Omental fat pad (tissue), 4 donors: Measurements from ENCODE around the gene GALNT18. TPM values are rescaled to one million over a fixed set of nuclear protein-coding genes. Genes with fewer than 3 reads are reported as not detected.

Experiments
- ATAC-seq: fragments of 150-250 bp; one replicate; pipeline ENCODE4 v1.9.1; 2016; ENCODE audit warnings: mild to moderate bottlenecking, moderate library complexity; ENCODE audit not compliant: low FRiP score
- DNase-seq: peaks from one replicate; pipeline ENCODE4 v3.0.0-alpha.2; 2019; ENCODE audit warnings: low spot score
- CTCF ChIP-seq, 3 donors: fragments of 450-650 bp; IDR thresholded peaks; one replicate each; pipeline ENCODE4 v1.5.1; 2016 to 2017; ENCODE audit warnings: antibody characterized with exemption in 3 of 3, mild to moderate bottlenecking in 3 of 3, moderate library complexity in 2 of 3
- total RNA-seq, 4 donors: library from RNA; depleted of rRNA; stranded (reverse); fragments of >200 nt; gene quantifications; one replicate each; pipeline ENCODE4 v1.1.0, GENCODE V29; 2016

The GALNT18 gene
- total RNA-seq, 4 donors from 2014 or later, result 21.0 to 47.4 (median 35.7) TPM

- TF ChIP-seq CTCF (IDR thresholded peaks at IDR 0.05), result no peak
- no peak for DNase-seq
- no peak for ATAC-seq
Measured at GRCh38 chr11:11428714-11429113, 193.1 kb downstream of the GALNT18 start.

GRCh38 chr11:11427542-11427941, 194.3 kb downstream of the GALNT18 start:
- DNase-seq (no peak), ATAC-seq (no peak)
- no peak for TF ChIP-seq CTCF (IDR thresholded peaks at IDR 0.05)

DNA sequence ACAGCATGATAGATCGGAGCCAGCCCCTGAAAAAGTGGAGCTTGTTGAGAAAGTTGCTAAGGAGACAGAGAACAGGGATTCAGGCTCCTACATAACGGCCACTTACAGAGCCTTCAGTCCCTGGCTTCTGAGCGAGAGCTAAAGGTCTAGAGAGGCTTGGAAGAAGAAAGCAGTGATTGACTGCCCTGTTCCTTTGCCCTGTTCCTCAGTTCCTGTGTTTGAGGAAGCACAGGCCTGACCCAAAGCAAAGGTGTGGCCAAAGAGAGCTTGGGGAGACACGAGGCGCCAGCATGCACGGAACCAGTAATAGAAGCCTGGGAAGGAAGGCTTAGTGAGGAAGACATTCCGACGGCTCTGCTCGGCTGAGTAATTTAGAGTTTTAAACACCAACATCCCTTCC, 194.7 kb downstream of the GALNT18 start:
- DNase-seq (no peak), ATAC-seq (no peak)
- no peak for TF ChIP-seq CTCF (IDR thresholded peaks at IDR 0.05)

DNA sequence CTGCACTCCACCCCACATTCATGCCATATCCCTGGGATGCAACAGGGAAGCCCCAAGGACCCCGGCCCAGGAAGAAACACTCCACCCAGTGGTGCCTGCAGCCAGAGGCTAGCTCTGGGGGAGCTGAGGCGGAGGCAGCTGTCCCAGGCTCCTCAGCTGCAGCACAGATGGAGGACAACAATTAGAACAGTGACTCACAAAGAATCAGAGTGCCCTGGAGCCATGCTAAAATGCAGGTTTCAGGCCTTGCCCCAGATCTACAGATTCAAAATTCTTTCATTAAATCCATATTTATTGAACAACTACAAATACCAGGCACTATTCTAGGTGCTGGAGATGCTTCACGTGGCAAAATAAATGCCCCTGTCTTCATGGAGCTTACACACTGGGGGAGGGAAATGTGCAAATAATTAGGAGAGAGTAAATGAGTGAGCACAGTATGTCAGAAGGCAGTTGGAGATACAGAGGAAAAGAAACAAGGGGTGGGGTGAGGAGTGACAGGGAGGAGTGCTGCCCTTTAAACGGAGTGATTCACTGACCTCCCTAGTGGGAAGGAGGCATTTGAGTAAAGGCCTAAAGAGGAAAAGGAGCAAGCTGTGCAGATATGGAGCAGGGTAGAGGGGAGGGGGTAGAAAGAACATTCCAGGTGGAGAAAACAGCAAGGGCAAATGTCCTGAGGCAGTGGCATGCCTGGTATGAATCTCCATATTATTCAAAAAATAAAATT, 195.4 kb downstream of the GALNT18 start:
- no peak for DNase-seq
- no peak for TF ChIP-seq CTCF (IDR thresholded peaks at IDR 0.05)
- no peak for ATAC-seq

DNA sequence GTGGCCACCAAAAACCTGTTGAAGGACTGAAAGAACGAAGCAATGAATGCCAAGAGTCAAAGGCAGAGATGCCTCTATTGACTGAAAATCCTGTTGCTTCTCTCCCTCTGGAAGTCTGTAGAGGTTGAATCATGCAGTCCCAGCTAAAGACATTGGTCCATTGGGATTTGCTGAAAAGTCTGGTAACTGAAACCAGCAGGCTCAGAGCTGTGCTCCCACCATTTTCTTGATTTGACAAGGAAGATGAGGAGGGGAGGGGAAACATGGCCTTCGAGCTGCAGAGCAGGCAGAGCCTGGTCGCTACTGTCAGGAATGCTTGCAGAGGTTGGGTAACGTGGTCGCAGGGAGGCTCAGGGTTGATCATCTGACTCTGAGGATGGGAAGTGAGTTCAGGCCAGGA, 196.0 kb downstream of the GALNT18 start:
- DNase-seq, result no peak
- no peak for TF ChIP-seq CTCF (IDR thresholded peaks at IDR 0.05)
- no peak for ATAC-seq

DNA sequence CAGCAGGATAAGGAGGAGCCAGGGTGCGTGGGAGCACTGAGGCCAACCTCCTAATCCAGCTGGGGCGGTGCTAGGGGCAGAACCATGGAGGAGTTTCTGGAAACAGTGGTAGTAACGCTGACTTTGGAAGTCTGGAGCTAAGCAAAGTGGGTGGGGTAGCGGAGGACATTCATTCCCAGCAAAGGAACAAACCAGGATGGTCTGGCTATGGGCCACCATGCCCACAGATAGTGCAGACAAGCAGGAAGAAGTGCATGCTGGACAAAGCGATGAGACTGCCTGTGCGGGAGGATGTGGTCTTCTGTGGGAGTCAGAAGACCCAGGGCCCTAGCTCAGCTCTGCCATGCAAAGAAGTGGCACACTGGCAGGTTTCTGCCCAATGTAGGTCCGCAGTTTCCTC, 197.1 kb downstream of the GALNT18 start:
- no peak for TF ChIP-seq CTCF (IDR thresholded peaks at IDR 0.05)
- ATAC-seq (no peak), DNase-seq (no peak)

DNA sequence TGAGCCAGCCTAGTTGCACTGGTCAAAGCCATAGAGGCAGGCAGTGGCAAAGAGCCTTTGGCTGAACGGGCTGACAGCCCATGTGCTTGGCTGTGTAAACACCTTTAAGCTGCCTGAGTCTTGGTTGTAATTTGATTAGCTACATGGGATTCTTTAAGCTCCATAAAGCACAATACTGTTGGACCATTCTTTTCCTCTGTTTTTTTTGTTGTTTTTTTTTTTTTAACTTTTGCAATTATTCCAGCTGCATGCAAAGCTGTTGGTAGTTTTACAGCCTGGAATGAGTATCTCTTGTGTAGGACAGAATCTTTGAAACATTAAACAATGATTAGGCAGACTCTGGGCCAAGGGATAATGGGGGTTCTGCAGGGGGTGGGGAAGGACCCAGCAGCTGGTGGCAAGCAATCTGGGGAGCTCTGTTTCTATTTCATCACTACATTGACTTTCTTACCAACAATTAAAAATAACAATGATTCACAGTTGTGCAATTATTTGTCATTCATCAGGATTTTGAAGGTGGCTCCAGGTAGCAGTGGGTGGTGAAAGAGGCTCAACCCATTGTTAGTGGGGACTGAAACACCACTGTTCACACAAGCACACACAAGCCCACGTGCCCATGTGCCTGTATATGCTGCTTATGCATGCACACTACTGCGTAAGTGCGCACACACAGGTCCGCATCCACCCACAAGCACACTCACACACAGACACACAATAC, 199.2 kb downstream of the GALNT18 start:
- ATAC-seq (no peak), DNase-seq (no peak)
- no peak for TF ChIP-seq CTCF (IDR thresholded peaks at IDR 0.05)
